Caco-2 (cell line): ENCODE measurements around the gene MYRF. TPM values are rescaled to one million over a fixed set of nuclear protein-coding genes. Genes with fewer than 3 reads are reported as not detected.
A peak's percentile ranks its signal among the peaks of the same experiment; 100 is the strongest.

ENCODE experiments used
- BruUV-seq: library from RNA; stranded (reverse); fragments of 400-500 nt; replicated peaks from 2 replicates; lab custom pipeline; 2021; lab: Mats Ljungman, UMichigan
- CTCF ChIA-PET: fragments of 300-600 bp; sonication (Branson Sonifier 250); formaldehyde crosslinking; loops from one replicate; lab custom pipeline; 2022; ENCODE audit warnings: antibody characterized with exemption; lab: Charles Lee
- POLR2A ChIA-PET: fragments of 300-600 bp; sonication (Branson Sonifier 250); formaldehyde crosslinking; loops from one replicate; lab custom pipeline; 2022; ENCODE audit warnings: antibody characterized with exemption; lab: Charles Lee
- DNase-seq, 2 experiments: peaks; one replicate each; pipeline versions ENCODE4 v3.0.0 to v3.0.0-alpha.2; 2020 to 2022
- H3K27me3 ChIP-seq: replicated peaks from 2 replicates; pipeline ENCODE4 v1.6.0; 2011; ENCODE audit warnings: low read length; ENCODE audit not compliant: control insufficient read depth, insufficient read depth
- H3K36me3 ChIP-seq: 2 replicates; pipeline ENCODE4 v1.5.1; 2011; ENCODE audit warnings: low read length; ENCODE audit not compliant: control insufficient read depth, insufficient read depth
- H3K4me1 ChIP-seq: fragments of 250-450 bp; sonication (Bioruptor Pico); 2 replicates; pipeline ENCODE4 v1.5.1; 2020; ENCODE audit warnings: mild to moderate bottlenecking
- H3K4me3 ChIP-seq: 2 replicates; pipeline ENCODE4 v1.5.1; 2011; ENCODE audit warnings: low read depth, mild to moderate bottlenecking, control low read depth, low read length
- H3K9me3 ChIP-seq: fragments of 250-450 bp; sonication (Bioruptor Pico); 2 replicates; pipeline ENCODE4 v1.5.1; 2020; ENCODE audit warnings: mild to moderate bottlenecking, moderate library complexity
- H3K27ac Mint-ChIP-seq: one replicate; pipeline ENCODE4 v1.8.0; 2022; ENCODE audit warnings: mixed read lengths; ENCODE audit not compliant: unreplicated experiment
- H3K27me3 Mint-ChIP-seq: one replicate; pipeline ENCODE4 v1.8.0; 2022; ENCODE audit warnings: mixed read lengths; ENCODE audit not compliant: insufficient read depth, unreplicated experiment
- H3K36me3 Mint-ChIP-seq: one replicate; pipeline ENCODE4 v1.8.0; 2022; ENCODE audit warnings: mild to moderate bottlenecking, mixed read lengths; ENCODE audit not compliant: insufficient read depth, unreplicated experiment
- H3K4me1 Mint-ChIP-seq: one replicate; pipeline ENCODE4 v1.8.0; 2022; ENCODE audit warnings: low read depth, mixed read lengths; ENCODE audit not compliant: unreplicated experiment
- H3K4me3 Mint-ChIP-seq: one replicate; pipeline ENCODE4 v1.8.0; 2022; ENCODE audit warnings: mild to moderate bottlenecking, moderate library complexity, mixed read lengths; ENCODE audit not compliant: unreplicated experiment
- H3K9me3 Mint-ChIP-seq: one replicate; pipeline ENCODE4 v1.8.0; 2022; ENCODE audit warnings: mixed read lengths; ENCODE audit not compliant: unreplicated experiment
- CTCF ChIP-seq, 2 experiments: fragments of 200-600 bp in 1 of 2; IDR thresholded peaks; 1 replicate in 1 of 2; 2 replicates in 1 of 2; pipeline versions ENCODE4 v1.5.1 to v1.8.0; 2011 to 2022; ENCODE audit warnings: antibody characterized with exemption in 1 of 2, control low read depth in 1 of 2, inconsistent platforms in 1 of 2, low read depth in 1 of 2, low read length in 1 of 2, mild to moderate bottlenecking in 1 of 2, moderate library complexity in 1 of 2; ENCODE audit not compliant: insufficient read depth in 1 of 2, severe bottlenecking in 1 of 2, unreplicated experiment in 1 of 2
- intact Hi-C: fragments of 100-400 bp; cut with micrococcal nuclease; formaldehyde crosslinking; loops from one replicate; pipeline ENCODE4 v1.10.0; 2022; ENCODE audit not compliant: unreplicated experiment
- total RNA-seq: library from RNA; stranded (reverse); gene quantifications from 2 replicates; pipeline ENCODE4 v1.2.3, GENCODE V29; 2022

Gene MYRF
- total RNA-seq, 1 experiment from 2014 or later, result 169 TPM

- H3K36me3 Mint-ChIP-seq, result peaks cover 17% of the 10 kb centered on the region
- H3K4me1 Mint-ChIP-seq, result peaks cover 21% of the 10 kb centered on the region
- H3K4me3 Mint-ChIP-seq, result no peak overlapping the region
- H3K4me3 ChIP-seq, result no peak overlapping the region
- H3K27me3 ChIP-seq, result no peaks in the 10 kb centered on the region
- H3K9me3 ChIP-seq, result no peaks in the 10 kb centered on the region
- no peak for TF ChIP-seq CTCF (IDR thresholded peaks at IDR 0.05; ENCODE audit: insufficient read depth in 1 of 2, low read depth in 1 of 2, low read length in 1 of 2, severe bottlenecking in 1 of 2, unreplicated experiment in 1 of 2)
- intact Hi-C loops, result no loop called here
- no peaks in the 10 kb centered on the region for H3K36me3 ChIP-seq
- no TSS peak for BruUV-seq
- H3K27ac Mint-ChIP-seq, result peak overlapping the region; percentile 73
- H3K9me3 Mint-ChIP-seq, result no peaks in the 10 kb centered on the region
- ChIA-PET POLR2A (interaction anchor here (0.6 kb wide), 1 partner anchor 43 kb away, joined by 3 read pairs; no protein-coding TSS in a partner anchor), CTCF (interaction anchor here (1.4 to 4.6 kb wide), 4 partner anchors 17 to 43 kb away, joined by 4 to 78 read pairs (median 16); partner anchors contain the start of genes FEN1 and TMEM258)
- peaks cover 36% of the 10 kb centered on the region for H3K4me1 ChIP-seq
- no peak for DNase-seq
- no peaks in the 10 kb centered on the region for H3K27me3 Mint-ChIP-seq
These were observed 2.7 kb upstream of the MYRF start for GRCh38 chr11:61749591-61750217.

- peaks cover 18% of the 10 kb centered on the region for H3K36me3 Mint-ChIP-seq
- H3K4me3 Mint-ChIP-seq, result peak overlapping the region; percentile 96
- intact Hi-C loops, result no loop called here
- POLR2A ChIA-PET, result no interaction called here
- H3K27me3 ChIP-seq, result no peaks in the 10 kb centered on the region
- peaks cover 46% of the 10 kb centered on the region for H3K4me1 ChIP-seq
- H3K27me3 Mint-ChIP-seq, result no peaks in the 10 kb centered on the region
- H3K4me1 Mint-ChIP-seq, result peaks cover 26% of the 10 kb centered on the region
- no TSS peak for BruUV-seq
- H3K27ac Mint-ChIP-seq, result no peak overlapping the region
- no peak for TF ChIP-seq CTCF (IDR thresholded peaks at IDR 0.05; ENCODE audit: insufficient read depth in 1 of 2, low read depth in 1 of 2, low read length in 1 of 2, severe bottlenecking in 1 of 2, unreplicated experiment in 1 of 2)
- no peak for DNase-seq
- H3K9me3 Mint-ChIP-seq, result no peaks in the 10 kb centered on the region
- no peaks in the 10 kb centered on the region for H3K36me3 ChIP-seq
- CTCF ChIA-PET, result interaction anchor here (1.0 to 2.1 kb wide), 5 partner anchors 17 to 42 kb away, joined by 3 to 7 read pairs (median 3); partner anchors contain the start of genes FEN1 and TMEM258
- no peak overlapping the region for H3K4me3 ChIP-seq
- no peaks in the 10 kb centered on the region for H3K9me3 ChIP-seq
These were observed 1.7 kb upstream of the MYRF start for GRCh38 chr11:61750631-61751273.

- peaks cover 53% of the 10 kb centered on the region for H3K4me1 ChIP-seq
- no peaks in the 10 kb centered on the region for H3K9me3 ChIP-seq
- H3K36me3 ChIP-seq, result no peaks in the 10 kb centered on the region
- no peak for TF ChIP-seq CTCF (IDR thresholded peaks at IDR 0.05; ENCODE audit: insufficient read depth in 1 of 2, low read depth in 1 of 2, low read length in 1 of 2, severe bottlenecking in 1 of 2, unreplicated experiment in 1 of 2)
- POLR2A ChIA-PET, result no interaction called here
- H3K4me3 Mint-ChIP-seq, result peak overlapping the region; percentile 96
- no TSS peak for BruUV-seq
- no peak overlapping the region for H3K27ac Mint-ChIP-seq
- no peak for DNase-seq
- intact Hi-C loops, result no loop called here
- H3K4me1 Mint-ChIP-seq, result peaks cover 33% of the 10 kb centered on the region
- no peak overlapping the region for H3K4me3 ChIP-seq
- H3K36me3 Mint-ChIP-seq, result peaks cover 18% of the 10 kb centered on the region
- H3K27me3 ChIP-seq, result no peaks in the 10 kb centered on the region
- CTCF ChIA-PET, result interaction anchor here (0.5 to 1.4 kb wide), 6 partner anchors 15 to 592 kb away, joined by 3 to 9 read pairs (median 3); partner anchors contain the start of genes FEN1 and TMEM258
- H3K27me3 Mint-ChIP-seq, result no peaks in the 10 kb centered on the region
- H3K9me3 Mint-ChIP-seq, result no peaks in the 10 kb centered on the region
These were observed 1.1 kb upstream of the MYRF start for GRCh38 chr11:61751384-61751783.
